HCT116 (cell line): ENCODE results near the gene DENND1A. TPM values are rescaled to one million over a fixed set of nuclear protein-coding genes. Genes with fewer than 3 reads are reported as not detected.
"Not testable (repeated sequence)": the region's sequence is repeated elsewhere in the genome, so short reads cannot be mapped to it uniquely, and the experiment has no call there.

ENCODE experiments used
- ATAC-seq: fragments of 200-7000 bp; cut with Tn5 transposase; 2 replicates; pipeline ENCODE4 v1.9.1; 2020; ENCODE audit warnings: mild to moderate bottlenecking, moderate library complexity
- BruUV-seq: library from RNA; stranded (reverse); fragments of 400-500 nt; replicated peaks from 2 replicates; lab custom pipeline; 2021; lab: Mats Ljungman, UMichigan
- CTCF ChIA-PET: fragments of 300-600 bp; sonication (Branson Sonifier 250); formaldehyde crosslinking; loops from one replicate; lab custom pipeline; 2021; ENCODE audit warnings: antibody characterized with exemption; lab: Charles Lee
- POLR2A ChIA-PET: fragments of 300-600, 350-600 bp; sonication (Branson Sonifier 250); formaldehyde crosslinking; loops from one replicate; lab custom pipeline; 2021; ENCODE audit warnings: antibody characterized with exemption; lab: Charles Lee
- RAD21 ChIA-PET, 2 experiments: fragments of 300-600 bp; sonication (Branson Sonifier 250); formaldehyde crosslinking; loops; one replicate each; lab custom pipeline; 2023; ENCODE audit warnings: low total read pairs in 2 of 2; ENCODE audit not compliant: uncharacterized antibody in 2 of 2, unreplicated experiment in 2 of 2, low non-redundant PET in 1 of 2; lab: Charles Lee
- DNase-seq: peaks from one replicate; pipeline ENCODE4 v3.0.0-alpha.2; 2010; ENCODE audit warnings: low read depth, low spot score
- H2AFZ ChIP-seq: fragments of 200-600 bp; shearing (Covaris generic), sonication (generic); 2 replicates; pipeline ENCODE4 v1.6.1; 2017; ENCODE audit warnings: low read depth, mixed run types, mixed read lengths, antibody characterized with exemption, low read length; ENCODE audit not compliant: poor library complexity, severe bottlenecking
- H3K27ac ChIP-seq: 2 replicates; pipeline ENCODE4 v1.5.1; 2012; ENCODE audit warnings: low read depth, low read length
- H3K27me3 ChIP-seq: fragments of 200-600 bp; sonication (generic); 2 replicates; pipeline ENCODE4 v1.6.1; 2016; ENCODE audit warnings: mixed run types, low read length, mixed read lengths; ENCODE audit not compliant: insufficient read depth
- H3K36me3 ChIP-seq, 2 experiments: fragments of 200-500 bp in 1 of 2; fragments of 200-600 bp in 1 of 2; sonication (Bioruptor generic) in 1 of 2; sonication (generic) in 1 of 2; 2 replicates each; pipeline versions ENCODE4 v1.5.1 to v1.6.1; 2014 to 2016; ENCODE audit warnings: low read length in 2 of 2, inconsistent platforms in 1 of 2, mixed read lengths in 1 of 2, mixed run types in 1 of 2; ENCODE audit not compliant: insufficient read depth in 2 of 2, control insufficient read depth in 1 of 2
- H3K4me1 ChIP-seq, 2 experiments: fragments of 200-600 bp in 1 of 2; sonication (generic) in 1 of 2; 2 replicates each; pipeline versions ENCODE4 v1.5.1 to v1.6.1; 2012 to 2017; ENCODE audit warnings: low read length in 2 of 2, inconsistent platforms in 1 of 2, mild to moderate bottlenecking in 1 of 2, mixed read lengths in 1 of 2, mixed run types in 1 of 2, moderate library complexity in 1 of 2; ENCODE audit not compliant: insufficient read depth in 2 of 2, control insufficient read depth in 1 of 2
- H3K4me2 ChIP-seq: fragments of 200-600 bp; sonication (generic); 2 replicates; pipeline ENCODE4 v1.6.1; 2017; ENCODE audit warnings: mixed run types, low read length, mixed read lengths
- H3K4me3 ChIP-seq, 2 experiments: fragments of 200-600 bp in 1 of 2; sonication (generic) in 1 of 2; replicated peaks in 1 of 2; 2 replicates each; pipeline ENCODE4 v1.5.1; 2011 to 2016; ENCODE audit warnings: low read length in 2 of 2, control low read depth in 1 of 2, low read depth in 1 of 2, mild to moderate bottlenecking in 1 of 2, mixed read lengths in 1 of 2, mixed run types in 1 of 2
- H3K79me2 ChIP-seq: fragments of 200-600 bp; sonication (generic); 2 replicates; pipeline ENCODE4 v1.6.1; 2017; ENCODE audit warnings: mild to moderate bottlenecking, mixed run types, low read length, moderate library complexity, mixed read lengths; ENCODE audit not compliant: insufficient read depth
- H3K9ac ChIP-seq: fragments of 200-600 bp; sonication (generic); 2 replicates; pipeline ENCODE4 v1.6.1; 2016; ENCODE audit warnings: low read length, mixed read lengths
- H3K9me2 ChIP-seq: fragments of 200-600 bp; sonication (generic), shearing (Covaris generic); 2 replicates; pipeline ENCODE4 v1.6.1; 2017; ENCODE audit warnings: mixed run types, mild to moderate bottlenecking, moderate library complexity; ENCODE audit not compliant: insufficient read depth
- H3K9me3 ChIP-seq, 2 experiments: fragments of 200-500 bp in 1 of 2; fragments of 200-600 bp in 1 of 2; sonication (Bioruptor generic) in 1 of 2; sonication (generic) in 1 of 2; 2 replicates each; pipeline ENCODE4 v1.6.1; 2014 to 2017; ENCODE audit warnings: low read length in 2 of 2, mixed read lengths in 2 of 2, inconsistent platforms in 1 of 2, low read depth in 1 of 2, mild to moderate bottlenecking in 1 of 2, mixed run types in 1 of 2, moderate library complexity in 1 of 2; ENCODE audit not compliant: control insufficient read depth in 1 of 2, insufficient read depth in 1 of 2
- H4K20me1 ChIP-seq: fragments of 200-600 bp; sonication (generic), shearing (Covaris generic); 2 replicates; pipeline ENCODE4 v1.6.1; 2017; ENCODE audit warnings: mixed run types, mild to moderate bottlenecking, moderate library complexity; ENCODE audit not compliant: insufficient read depth
- EZH2phosphoT487 ChIP-seq: fragments of 200-600 bp; IDR thresholded peaks from 2 replicates; pipeline ENCODE4 v1.6.1; 2018; ENCODE audit warnings: antibody characterized with exemption, borderline replicate concordance
- JUND ChIP-seq: IDR thresholded peaks from 2 replicates; pipeline ENCODE4 v1.6.1; 2012
- POLR2A ChIP-seq: IDR thresholded peaks from 2 replicates; pipeline ENCODE4 v1.7.0; 2011; ENCODE audit warnings: borderline replicate concordance; ENCODE audit not compliant: insufficient read depth, insufficient read length; ENCODE audit errors: extremely low read depth
- POLR2AphosphoS5 ChIP-seq: IDR thresholded peaks from 2 replicates; pipeline ENCODE4 v1.6.1; 2011; ENCODE audit warnings: mild to moderate bottlenecking, low read depth, low read length, moderate library complexity
- REST ChIP-seq: IDR thresholded peaks from 2 replicates; pipeline ENCODE4 v1.6.1; 2012; ENCODE audit warnings: low read depth
- TCF7L2 ChIP-seq: IDR thresholded peaks from 2 replicates; pipeline ENCODE4 v1.7.0; 2011; ENCODE audit warnings: borderline replicate concordance, inconsistent platforms; ENCODE audit not compliant: insufficient read depth, insufficient read length; ENCODE audit errors: extremely low read depth
- intact Hi-C: fragments of 100-400 bp; cut with micrococcal nuclease; formaldehyde crosslinking; loops from 2 replicates; pipeline ENCODE4 v1.10.0; 2022
- total RNA-seq: library from RNA; stranded (reverse); gene quantifications from one replicate; pipeline ENCODE4 v1.2.1, GENCODE V29; 2021; ENCODE audit not compliant: unreplicated experiment

Gene DENND1A
- total RNA-seq, 1 experiment from 2014 or later: 33.0 TPM

GRCh38 chr9:123334639-123335038 is 595.3 kb downstream of the DENND1A start (continued):
- no peak for TF ChIP-seq REST
- no peak for TF ChIP-seq POLR2AphosphoS5
- TF ChIP-seq POLR2A: no peak
- no peak for TF ChIP-seq JUND
- no peak for TF ChIP-seq EZH2phosphoT487
- TF ChIP-seq TCF7L2: no peak

GRCh38 chr9:123333058-123333669 is 596.8 kb downstream of the DENND1A start:
- H2AFZ ChIP-seq, H3K36me3 ChIP-seq, H3K9ac ChIP-seq, DNase-seq, BruUV-seq, H4K20me1 ChIP-seq, ATAC-seq, H3K79me2 ChIP-seq, H3K27me3 ChIP-seq, H3K9me2 ChIP-seq, intact Hi-C loops, RAD21 ChIA-PET, CTCF ChIA-PET, H3K4me3 ChIP-seq, POLR2A ChIA-PET, H3K4me1 ChIP-seq, H3K4me2 ChIP-seq, H3K9me3 ChIP-seq, H3K27ac ChIP-seq: not testable (repeated sequence)
